DOHH2 (cell line): ENCODE data around the gene CCNI.

Experiments
- CTCF ChIP-seq: fragments of 200-600 bp; sonication (generic); IDR thresholded peaks from one replicate; pipeline ENCODE4 v1.5.1; 2014; ENCODE audit warnings: antibody characterized with exemption, mild to moderate bottlenecking, low read depth, low read length; ENCODE audit not compliant: poor library complexity, severe bottlenecking
- EZH2phosphoT487 ChIP-seq: fragments of 200-600 bp; sonication (generic); IDR thresholded peaks from 2 replicates; pipeline ENCODE4 v1.6.1; 2017; ENCODE audit warnings: borderline replicate concordance, mild to moderate bottlenecking, antibody characterized with exemption, low read length, moderate library complexity, mixed read lengths

GRCh38 chr4:77012726-77013125 lies 63.1 kb downstream of the CCNI start:
- TF ChIP-seq CTCF (no peak), EZH2phosphoT487 (no peak)
